Measurements from ENCODE around the gene FOXA3.

DNA sequence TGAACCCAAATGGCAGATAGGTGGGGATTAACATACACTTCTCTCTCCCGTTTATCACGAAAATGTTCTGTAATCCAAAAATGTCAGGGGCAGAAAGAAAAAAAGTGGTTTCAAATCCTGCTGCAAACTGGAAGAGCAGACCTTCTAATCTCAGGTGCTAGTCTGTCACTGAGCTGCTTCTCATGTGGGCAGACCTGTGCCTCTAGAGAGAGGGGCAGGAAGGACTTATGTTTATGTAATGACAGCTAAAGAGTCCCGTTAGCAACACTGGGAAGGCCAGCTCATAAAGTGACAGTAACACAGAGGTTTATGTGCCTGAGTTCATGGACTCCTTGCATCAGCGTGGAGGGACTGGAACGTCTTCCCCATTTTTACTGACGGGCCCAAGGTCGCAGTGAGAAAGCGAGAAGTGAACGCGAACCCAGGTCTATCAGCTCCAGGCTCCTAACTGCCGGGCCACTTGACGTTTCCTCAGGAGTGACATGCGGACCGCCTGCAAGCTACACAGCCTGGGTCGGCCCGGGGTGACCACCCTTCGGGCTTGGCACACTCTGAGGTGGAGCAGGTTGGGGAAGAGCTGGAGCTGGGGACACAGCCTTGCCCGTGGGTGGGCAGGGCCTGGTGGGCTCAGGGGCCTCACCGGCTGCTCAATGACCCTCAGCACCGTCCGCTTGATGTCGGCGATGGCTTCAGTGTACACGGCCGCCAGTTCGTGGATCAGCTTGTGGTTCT, 39.4 kb upstream of the FOXA3 start:
- TF ChIP-seq, protein P1, sequence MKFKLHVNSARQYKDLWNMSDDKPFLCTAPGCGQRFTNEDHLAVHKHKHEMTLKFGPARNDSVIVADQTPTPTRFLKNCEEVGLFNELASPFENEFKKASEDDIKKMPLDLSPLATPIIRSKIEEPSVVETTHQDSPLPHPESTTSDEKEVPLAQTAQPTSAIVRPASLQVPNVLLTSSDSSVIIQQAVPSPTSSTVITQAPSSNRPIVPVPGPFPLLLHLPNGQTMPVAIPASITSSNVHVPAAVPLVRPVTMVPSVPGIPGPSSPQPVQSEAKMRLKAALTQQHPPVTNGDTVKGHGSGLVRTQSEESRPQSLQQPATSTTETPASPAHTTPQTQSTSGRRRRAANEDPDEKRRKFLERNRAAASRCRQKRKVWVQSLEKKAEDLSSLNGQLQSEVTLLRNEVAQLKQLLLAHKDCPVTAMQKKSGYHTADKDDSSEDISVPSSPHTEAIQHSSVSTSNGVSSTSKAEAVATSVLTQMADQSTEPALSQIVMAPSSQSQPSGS (IDR thresholded peaks at IDR 0.05; ENCODE audit: low read length), result no peak
- no peak for TF ChIP-seq POLR2AphosphoS5 (IDR thresholded peaks at IDR 0.05; ENCODE audit: low read length)
- TF ChIP-seq, protein P2, sequence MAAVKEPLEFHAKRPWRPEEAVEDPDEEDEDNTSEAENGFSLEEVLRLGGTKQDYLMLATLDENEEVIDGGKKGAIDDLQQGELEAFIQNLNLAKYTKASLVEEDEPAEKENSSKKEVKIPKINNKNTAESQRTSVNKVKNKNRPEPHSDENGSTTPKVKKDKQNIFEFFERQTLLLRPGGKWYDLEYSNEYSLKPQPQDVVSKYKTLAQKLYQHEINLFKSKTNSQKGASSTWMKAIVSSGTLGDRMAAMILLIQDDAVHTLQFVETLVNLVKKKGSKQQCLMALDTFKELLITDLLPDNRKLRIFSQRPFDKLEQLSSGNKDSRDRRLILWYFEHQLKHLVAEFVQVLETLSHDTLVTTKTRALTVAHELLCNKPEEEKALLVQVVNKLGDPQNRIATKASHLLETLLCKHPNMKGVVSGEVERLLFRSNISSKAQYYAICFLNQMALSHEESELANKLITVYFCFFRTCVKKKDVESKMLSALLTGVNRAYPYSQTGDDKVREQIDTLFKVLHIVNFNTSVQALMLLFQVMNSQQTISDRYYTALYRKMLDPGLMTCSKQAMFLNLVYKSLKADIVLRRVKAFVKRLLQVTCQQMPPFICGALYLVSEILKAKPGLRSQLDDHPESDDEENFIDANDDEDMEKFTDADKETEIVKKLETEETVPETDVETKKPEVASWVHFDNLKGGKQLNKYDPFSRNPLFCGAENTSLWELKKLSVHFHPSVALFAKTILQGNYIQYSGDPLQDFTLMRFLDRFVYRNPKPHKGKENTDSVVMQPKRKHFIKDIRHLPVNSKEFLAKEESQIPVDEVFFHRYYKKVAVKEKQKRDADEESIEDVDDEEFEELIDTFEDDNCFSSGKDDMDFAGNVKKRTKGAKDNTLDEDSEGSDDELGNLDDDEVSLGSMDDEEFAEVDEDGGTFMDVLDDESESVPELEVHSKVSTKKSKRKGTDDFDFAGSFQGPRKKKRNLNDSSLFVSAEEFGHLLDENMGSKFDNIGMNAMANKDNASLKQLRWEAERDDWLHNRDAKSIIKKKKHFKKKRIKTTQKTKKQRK (IDR thresholded peaks at IDR 0.05; ENCODE audit: low read depth, low read length), result no peak
- TF ChIP-seq, protein P3, sequence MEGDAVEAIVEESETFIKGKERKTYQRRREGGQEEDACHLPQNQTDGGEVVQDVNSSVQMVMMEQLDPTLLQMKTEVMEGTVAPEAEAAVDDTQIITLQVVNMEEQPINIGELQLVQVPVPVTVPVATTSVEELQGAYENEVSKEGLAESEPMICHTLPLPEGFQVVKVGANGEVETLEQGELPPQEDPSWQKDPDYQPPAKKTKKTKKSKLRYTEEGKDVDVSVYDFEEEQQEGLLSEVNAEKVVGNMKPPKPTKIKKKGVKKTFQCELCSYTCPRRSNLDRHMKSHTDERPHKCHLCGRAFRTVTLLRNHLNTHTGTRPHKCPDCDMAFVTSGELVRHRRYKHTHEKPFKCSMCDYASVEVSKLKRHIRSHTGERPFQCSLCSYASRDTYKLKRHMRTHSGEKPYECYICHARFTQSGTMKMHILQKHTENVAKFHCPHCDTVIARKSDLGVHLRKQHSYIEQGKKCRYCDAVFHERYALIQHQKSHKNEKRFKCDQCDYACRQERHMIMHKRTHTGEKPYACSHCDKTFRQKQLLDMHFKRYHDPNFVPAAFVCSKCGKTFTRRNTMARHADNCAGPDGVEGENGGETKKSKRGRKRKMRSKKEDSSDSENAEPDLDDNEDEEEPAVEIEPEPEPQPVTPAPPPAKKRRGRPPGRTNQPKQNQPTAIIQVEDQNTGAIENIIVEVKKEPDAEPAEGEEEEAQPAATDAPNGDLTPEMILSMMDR (IDR thresholded peaks at IDR 0.05 in 2 of 3, conservative IDR thresholded peaks at IDR 0.05 in 1 of 3; ENCODE audit: control insufficient read depth in 2 of 3, extremely low read depth in 1 of 3, insufficient read depth in 1 of 3, low read depth in 3 of 3, low read length in 3 of 3), result no peak
- no peak for TF ChIP-seq HDAC2 (IDR thresholded peaks at IDR 0.05)
- no peak for TF ChIP-seq SP1 (IDR thresholded peaks at IDR 0.05; ENCODE audit: low read depth, low read length)

Data from GM12878 (cell line).